Right ventricle myocardium superior (tissue), 1 donor: ENCODE data around the gene TEX55. TPM values are rescaled to one million over a fixed set of nuclear protein-coding genes. Genes with fewer than 3 reads are reported as not detected.
"Not testable (repeated sequence)": the region's sequence is repeated elsewhere in the genome, so short reads cannot be mapped to it uniquely, and the experiment has no call there.

Experiments used
- ATAC-seq: fragments of 200-7000 bp; cut with Tn5 transposase; one replicate; pipeline ENCODE4 v1.9.1; 2020; ENCODE audit warnings: mild to moderate bottlenecking; ENCODE audit not compliant: poor library complexity
- DNase-seq: peaks from one replicate; pipeline ENCODE4 v3.0.0-alpha.2; 2020
- intact Hi-C: fragments of 100-400 bp; cut with DNase I; formaldehyde crosslinking; loops from one replicate; pipeline ENCODE4 v1.11.2; 2022
- long read RNA-seq: library from polyadenylated mRNA; unstranded; transcript quantifications from one replicate; pipeline ENCODE4 v2.0.0, GENCODE V29; 2021
- total RNA-seq: library from RNA; stranded (reverse); fragmentation: NEBNext Ultra II Directional; extraction: Animal tissue kit (Norgen Biotek cat#: 25700); gene quantifications from one replicate; pipeline ENCODE4 v1.2.1, GENCODE V29; 2021
- donor health status: DM: no; HTN: yes; CAD: no; lungs with severe emphysema.

The TEX55 gene
- total RNA-seq, result not detected
- long read RNA-seq, result 0 reads

- peak; percentile 41 for DNase-seq
- intact Hi-C loops, result no loop called here
- ATAC-seq, result peak; percentile 76
These were observed at the start of gene TEX55 for GRCh38 chr3:119145500-119146167. TEX55 (plus strand) TSS chr3:119146165; CDS start chr3:119146190, 25 bp downstream.

DNA sequence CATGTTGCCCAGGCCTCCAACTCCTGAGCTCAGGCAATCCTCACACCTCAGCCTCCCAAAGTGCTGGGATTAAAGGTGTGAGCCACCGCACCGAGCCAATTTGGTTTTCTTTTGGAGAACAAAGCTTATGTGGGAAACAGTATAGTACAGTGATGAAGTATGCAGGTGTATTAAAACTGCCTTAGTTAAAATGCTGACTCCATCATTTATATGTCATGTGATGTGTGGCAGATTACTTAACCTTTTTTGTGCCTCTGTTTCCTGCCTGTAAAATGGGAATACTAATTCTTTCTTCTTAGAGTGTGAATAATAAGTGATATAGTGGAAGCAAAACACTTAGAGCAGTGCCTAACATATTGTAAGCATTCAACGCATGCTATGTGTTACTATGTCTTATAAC lies 48.0 kb upstream of the TEX55 start:
- no peak for ATAC-seq
- intact Hi-C loops, result no loop called here
- DNase-seq, result no peak

DNA sequence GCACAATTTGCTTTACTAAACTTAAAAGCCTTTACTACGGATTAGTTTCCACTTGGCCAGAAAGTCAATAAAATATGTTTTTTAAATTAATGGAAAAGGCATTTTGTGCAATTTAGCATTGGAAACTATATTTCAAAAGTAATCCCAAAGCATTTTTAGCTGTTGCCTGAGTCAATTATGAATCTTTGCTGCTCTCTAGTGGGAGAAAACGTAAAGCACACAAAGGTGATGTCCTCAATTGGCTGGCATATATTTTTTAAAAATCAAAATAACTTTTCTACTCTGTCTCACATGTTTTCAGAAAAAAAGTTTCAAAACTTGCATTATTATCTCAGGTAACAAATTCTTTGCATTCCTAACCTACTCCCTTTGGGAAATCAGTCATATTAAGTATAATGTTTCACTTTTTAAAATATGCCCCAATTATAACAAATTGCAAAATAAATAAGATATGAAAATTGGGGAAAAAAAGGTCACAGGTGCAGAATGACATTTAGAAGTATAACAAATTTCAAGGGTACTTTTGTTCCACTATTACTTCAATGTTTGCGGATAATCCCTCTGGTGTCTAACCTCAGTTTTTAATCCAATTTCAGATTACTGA lies 47.2 kb upstream of the TEX55 start:
- intact Hi-C loops, result no loop called here
- no peak for ATAC-seq
- no peak for DNase-seq

GRCh38 chr3:119099785-119100184 lies 46.2 kb upstream of the TEX55 start:
- ATAC-seq (no peak), DNase-seq (no peak)
- intact Hi-C loops, result loop anchor here (1.0 kb wide), 1 partner anchor 217 kb away; no protein-coding TSS in a partner anchor

- DNase-seq (no peak), ATAC-seq (no peak)
- intact Hi-C loops, result no loop called here
These were observed 41.9 kb upstream of the TEX55 start for GRCh38 chr3:119104031-119104430.

GRCh38 chr3:119118330-119118729 lies 27.6 kb upstream of the TEX55 start:
- DNase-seq, ATAC-seq, intact Hi-C loops: not testable (repeated sequence)

GRCh38 chr3:119120480-119120879 lies 25.5 kb upstream of the TEX55 start:
- DNase-seq, result no peak
- no peak for ATAC-seq
- intact Hi-C loops, result no loop called here

- DNase-seq (no peak), ATAC-seq (no peak)
- intact Hi-C loops, result no loop called here
These were observed 23.6 kb upstream of the TEX55 start for GRCh38 chr3:119122350-119122749.

- intact Hi-C loops, result no loop called here
- ATAC-seq (no peak), DNase-seq (no peak)
These were observed 20.6 kb upstream of the TEX55 start for GRCh38 chr3:119125342-119125741.

- DNase-seq (no peak), ATAC-seq (no peak)
- intact Hi-C loops, result no loop called here
These were observed 20.0 kb upstream of the TEX55 start for GRCh38 chr3:119125742-119126504.

GRCh38 chr3:119130291-119130690 lies 15.7 kb upstream of the TEX55 start:
- DNase-seq, intact Hi-C loops, ATAC-seq: not testable (repeated sequence)

GRCh38 chr3:119132291-119132690 lies 13.7 kb upstream of the TEX55 start:
- intact Hi-C loops, DNase-seq, ATAC-seq: not testable (repeated sequence)

DNA sequence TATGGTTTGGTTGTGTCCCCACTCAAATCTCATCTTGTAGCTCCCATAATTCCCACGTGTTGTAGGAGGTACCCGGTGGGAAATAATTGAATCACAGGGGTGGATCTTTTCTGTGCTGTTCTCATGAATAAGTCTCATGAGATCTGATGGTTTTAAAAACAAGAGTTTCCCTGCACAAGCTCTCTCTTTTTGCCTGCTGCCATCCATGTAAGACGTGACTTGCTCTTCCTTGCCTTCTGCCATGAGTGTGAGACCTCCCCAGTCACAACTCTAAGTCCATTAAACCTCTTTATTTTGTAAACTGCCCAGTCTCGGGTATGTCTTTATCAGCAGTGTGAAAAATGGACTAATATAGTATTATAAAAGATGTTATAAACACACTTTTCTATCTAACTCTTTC lies 6.6 kb upstream of the TEX55 start:
- intact Hi-C loops, ATAC-seq, DNase-seq: not testable (repeated sequence)

DNA sequence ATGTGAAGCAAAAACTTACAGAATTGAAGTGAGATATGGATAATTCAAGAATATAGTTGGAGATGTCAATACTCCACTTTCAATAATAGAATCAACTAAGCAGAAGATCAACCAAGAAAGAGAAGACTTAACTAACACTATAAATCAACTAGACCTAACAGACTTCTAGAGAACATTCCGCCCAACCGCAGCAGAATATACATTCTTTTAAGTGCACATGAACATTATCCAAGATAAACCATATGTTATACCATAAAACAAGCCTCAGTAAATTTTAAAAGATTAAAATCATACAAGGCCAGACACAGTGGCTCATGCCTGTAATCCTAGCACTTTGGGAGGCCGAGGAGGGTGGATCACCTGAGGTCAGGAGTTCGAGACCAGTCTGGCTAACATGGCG lies 5.5 kb upstream of the TEX55 start:
- DNase-seq (no peak), ATAC-seq (no peak)
- intact Hi-C loops, result no loop called here

GRCh38 chr3:119145128-119145499 lies 851 bp upstream of the TEX55 start:
- intact Hi-C loops, result no loop called here

DNA sequence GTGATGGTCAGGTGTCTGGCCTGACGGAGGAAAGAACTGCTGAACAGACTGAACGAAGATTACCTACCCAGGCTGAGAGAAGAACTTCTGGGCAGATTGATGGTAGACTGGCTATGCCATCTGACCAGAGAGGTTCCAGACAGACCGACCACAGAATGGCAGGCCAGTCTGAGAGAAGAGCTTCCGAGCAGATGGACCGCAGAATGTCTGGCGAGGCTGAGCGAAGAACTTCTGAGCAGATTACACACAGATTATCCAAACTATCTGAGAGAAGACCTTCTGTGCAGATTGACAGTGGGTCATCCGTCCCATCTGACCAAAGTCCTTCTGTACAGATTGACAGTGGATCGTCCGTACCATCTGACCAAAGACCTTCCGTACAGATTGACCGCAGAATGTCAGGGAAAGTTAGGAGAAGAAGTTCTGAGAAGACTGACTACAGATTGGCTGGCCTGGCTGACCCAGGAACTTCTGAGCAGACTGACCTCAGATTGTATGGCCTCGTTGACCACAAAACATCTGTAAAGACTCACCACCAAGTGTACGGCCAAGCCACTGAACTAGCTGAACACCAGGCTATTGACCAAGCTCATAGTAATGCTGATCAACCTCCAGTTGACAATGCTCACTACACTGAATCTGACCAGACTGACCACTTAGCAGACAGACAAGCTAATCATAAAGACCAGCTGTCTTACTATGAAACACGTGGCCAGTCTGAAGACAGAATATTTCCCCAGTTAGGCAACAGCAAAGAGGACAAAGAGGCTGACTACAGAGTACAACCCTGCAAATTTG lies 812 bp downstream of the TEX55 start:
- DNase-seq, result no peak
- ATAC-seq, result no peak
- intact Hi-C loops, result no loop called here

More at GRCh38 chr3:119145128-119145499, 851 bp upstream of the TEX55 start:
- DNase-seq, result no peak
- no peak for ATAC-seq

- intact Hi-C loops, result no loop called here
- DNase-seq (no peak), ATAC-seq (no peak)
These were observed 1.5 kb downstream of the TEX55 start for GRCh38 chr3:119147494-119147893.

- DNase-seq, result no peak
- intact Hi-C loops, result no loop called here
- ATAC-seq, result no peak
These were observed 2.7 kb downstream of the TEX55 start for GRCh38 chr3:119148493-119149180.
